ENCODE data around the gene DNAJB14. TPM values are rescaled to one million over a fixed set of nuclear protein-coding genes. Genes with fewer than 3 reads are reported as not detected.

DNAJB14 gene
- total RNA-seq, 1 experiment from 2014 or later: 41.5 TPM

GRCh38 chr4:99860521-99860920, 85.9 kb downstream of the DNAJB14 start:
- DNase-seq (ENCODE audit: low read depth, low spot score) (no peak), ATAC-seq (no peak)
- TF ChIP-seq REST (IDR thresholded peaks at IDR 0.05; ENCODE audit: insufficient read depth in 1 of 2, low read depth in 2 of 2, low read length in 1 of 2) (no peak), SIN3A (IDR thresholded peaks at IDR 0.05; ENCODE audit: borderline replicate concordance, insufficient read depth, low read depth, low read length) (no peak), CTCF (IDR thresholded peaks at IDR 0.05) (no peak), TCF7L2 (IDR thresholded peaks at IDR 0.05; ENCODE audit: low read depth, low read length) (no peak), POLR2AphosphoS5 (IDR thresholded peaks at IDR 0.05; ENCODE audit: low read depth, low read length) (no peak)
- Histone ChIP-seq H3K9me3 (ENCODE audit: control insufficient read depth, insufficient read depth, low read depth, low read length) (no peaks in the 10 kb centered on the region), H3K27me3 (ENCODE audit: control insufficient read depth, insufficient read depth, low read length) (no peaks in the 10 kb centered on the region; the same call in none of the 2 replicates), H3K4me1 (ENCODE audit: control insufficient read depth, insufficient read depth, low read length) (no peaks in the 10 kb centered on the region), H3K27ac (ENCODE audit: low read length) (no peak overlapping the region), H3K4me3 (ENCODE audit: low read depth in 2 of 2, low read length in 2 of 2) (no peak overlapping the region), H3K36me3 (ENCODE audit: control insufficient read depth, insufficient read depth, low read length) (no peaks in the 10 kb centered on the region; the same call in 1 of the 2 replicates)
- BruUV-seq (replicated peaks): no TSS peak
- ChIA-PET POLR2A (no interaction called here), CTCF (no interaction called here)
- intact Hi-C loops (cut with micrococcal nuclease; ENCODE audit: unreplicated experiment) (no loop called here), in situ Hi-C loops (cut with HindIII; ENCODE audit: low pct_unique_long_range_greater_than_20kb, low sequenced_read_pairs) (no loop called here)

GRCh38 chr4:99859618-99860017, 86.8 kb downstream of the DNAJB14 start:
- BruUV-seq (replicated peaks): no TSS peak
- intact Hi-C loops (cut with micrococcal nuclease; ENCODE audit: unreplicated experiment): no loop called here
- in situ Hi-C loops (cut with HindIII; ENCODE audit: low pct_unique_long_range_greater_than_20kb, low sequenced_read_pairs): no loop called here
- ATAC-seq (no peak), DNase-seq (ENCODE audit: low read depth, low spot score) (no peak)
- Histone ChIP-seq H3K36me3 (ENCODE audit: control insufficient read depth, insufficient read depth, low read length) (no peaks in the 10 kb centered on the region; the same call in 1 of the 2 replicates), H3K27me3 (ENCODE audit: control insufficient read depth, insufficient read depth, low read length) (no peaks in the 10 kb centered on the region; the same call in none of the 2 replicates), H3K4me1 (ENCODE audit: control insufficient read depth, insufficient read depth, low read length) (no peaks in the 10 kb centered on the region), H3K4me3 (ENCODE audit: low read depth in 2 of 2, low read length in 2 of 2) (no peak overlapping the region), H3K9me3 (ENCODE audit: control insufficient read depth, insufficient read depth, low read depth, low read length) (no peaks in the 10 kb centered on the region), H3K27ac (ENCODE audit: low read length) (no peak overlapping the region)
- TF ChIP-seq REST (IDR thresholded peaks at IDR 0.05; ENCODE audit: insufficient read depth in 1 of 2, low read depth in 2 of 2, low read length in 1 of 2) (no peak), TCF7L2 (IDR thresholded peaks at IDR 0.05; ENCODE audit: low read depth, low read length) (no peak), CTCF (IDR thresholded peaks at IDR 0.05) (no peak), SIN3A (IDR thresholded peaks at IDR 0.05; ENCODE audit: borderline replicate concordance, insufficient read depth, low read depth, low read length) (no peak), POLR2AphosphoS5 (IDR thresholded peaks at IDR 0.05; ENCODE audit: low read depth, low read length) (no peak)
- CTCF ChIA-PET: no interaction called here
- POLR2A ChIA-PET: no interaction called here

Data from Panc1 (cell line).